Jurkat, Clone E6-1 (cell line): ENCODE measurements around the gene FREM1.
A peak's percentile ranks its signal among the peaks of the same experiment; 100 is the strongest.

ENCODE experiments used
- DNase-seq: peaks from one replicate; pipeline ENCODE4 v3.0.0-alpha.2; 2011; ENCODE audit warnings: low read depth, low spot score
- H3K4me3 ChIP-seq: 2 replicates; pipeline ENCODE4 v1.5.1; 2011; ENCODE audit warnings: mild to moderate bottlenecking, low read length, control low read depth, moderate library complexity

Gene FREM1

GRCh38 chr9:14780251-14780650, 130.0 kb downstream of the FREM1 start:
- DNase-seq: no peak
- H3K4me3 ChIP-seq: no peak overlapping the region

- H3K4me3 ChIP-seq: no peak overlapping the region
- no peak for DNase-seq
Observed at GRCh38 chr9:14779566-14780022, 130.6 kb downstream of the FREM1 start.

- no peak for DNase-seq
- no peak overlapping the region for H3K4me3 ChIP-seq
Observed at GRCh38 chr9:14778565-14778964, 131.7 kb downstream of the FREM1 start.

GRCh38 chr9:14775917-14776316, 134.3 kb downstream of the FREM1 start:
- DNase-seq: no peak
- H3K4me3 ChIP-seq: no peak overlapping the region

- no peak for DNase-seq
- no peak overlapping the region for H3K4me3 ChIP-seq
Observed at GRCh38 chr9:14770592-14770991, 139.6 kb downstream of the FREM1 start.

- H3K4me3 ChIP-seq: no peak overlapping the region
- DNase-seq: no peak
Observed at GRCh38 chr9:14769230-14769571, 141.0 kb downstream of the FREM1 start.

- peak; percentile 32 for DNase-seq
- no peak overlapping the region for H3K4me3 ChIP-seq
Observed at GRCh38 chr9:14768405-14769229, 141.6 kb downstream of the FREM1 start.

GRCh38 chr9:14766299-14766698, 143.9 kb downstream of the FREM1 start:
- no peak for DNase-seq

GRCh38 chr9:14761584-14761983, 148.6 kb downstream of the FREM1 start:
- no peak overlapping the region for H3K4me3 ChIP-seq
- DNase-seq: no peak

More at GRCh38 chr9:14766299-14766698, 143.9 kb downstream of the FREM1 start:
- H3K4me3 ChIP-seq: no peak overlapping the region

- DNase-seq: no peak
Observed at GRCh38 chr9:14760060-14760459, 150.2 kb downstream of the FREM1 start.

GRCh38 chr9:14756291-14756690, 153.9 kb downstream of the FREM1 start:
- H3K4me3 ChIP-seq: no peak overlapping the region
- DNase-seq: no peak

More at GRCh38 chr9:14760060-14760459, 150.2 kb downstream of the FREM1 start:
- no peak overlapping the region for H3K4me3 ChIP-seq

- no peak for DNase-seq
- H3K4me3 ChIP-seq: no peak overlapping the region
Observed at GRCh38 chr9:14752871-14753270, 157.4 kb downstream of the FREM1 start.

- no peak for DNase-seq
- no peak overlapping the region for H3K4me3 ChIP-seq
Observed at GRCh38 chr9:14752271-14752670, 158.0 kb downstream of the FREM1 start.

GRCh38 chr9:14750821-14751220, 159.4 kb downstream of the FREM1 start:
- DNase-seq: no peak
- no peak overlapping the region for H3K4me3 ChIP-seq

GRCh38 chr9:14749741-14750211, 160.5 kb downstream of the FREM1 start:
- peak; percentile 51 for DNase-seq

GRCh38 chr9:14748373-14748772, 161.9 kb downstream of the FREM1 start:
- no peak overlapping the region for H3K4me3 ChIP-seq
- DNase-seq: no peak

More at GRCh38 chr9:14749741-14750211, 160.5 kb downstream of the FREM1 start:
- H3K4me3 ChIP-seq: no peak overlapping the region

- DNase-seq: no peak
- no peak overlapping the region for H3K4me3 ChIP-seq
Observed at GRCh38 chr9:14747111-14747510, 163.1 kb downstream of the FREM1 start.

GRCh38 chr9:14746626-14747025, 163.6 kb downstream of the FREM1 start:
- H3K4me3 ChIP-seq: no peak overlapping the region
- DNase-seq: no peak

- no peak overlapping the region for H3K4me3 ChIP-seq
- DNase-seq: no peak
Observed at GRCh38 chr9:14744768-14745167, 165.5 kb downstream of the FREM1 start.

- no peak for DNase-seq
- no peak overlapping the region for H3K4me3 ChIP-seq
Observed at GRCh38 chr9:14741369-14741768, 168.9 kb downstream of the FREM1 start.

- no peak for DNase-seq
- no peak overlapping the region for H3K4me3 ChIP-seq
Observed at GRCh38 chr9:14733133-14733532, 177.1 kb downstream of the FREM1 start.
